B cell (primary cell): ENCODE results near the gene CREB5. TPM values are rescaled to one million over a fixed set of nuclear protein-coding genes. Genes with fewer than 3 reads are reported as not detected.

Source experiments
- ATAC-seq: fragments of 200-7000 bp; cut with Tn5 transposase; one replicate; pipeline ENCODE4 v1.10.0; 2021; ENCODE audit warnings: low read depth, mild to moderate bottlenecking, moderate number of reproducible peaks, moderate library complexity
- CTCF ChIA-PET: fragments of 350-600 bp; sonication (Branson Sonifier 250); formaldehyde crosslinking; loops from one replicate; lab custom pipeline; 2021; ENCODE audit warnings: antibody characterized with exemption, inconsistent platforms; lab: Charles Lee
- POLR2A ChIA-PET: fragments of 350-600 bp; sonication (Branson Sonifier 250); formaldehyde crosslinking; loops from one replicate; lab custom pipeline; 2021; ENCODE audit warnings: antibody characterized with exemption; lab: Charles Lee
- DNase-seq: peaks from one replicate; pipeline ENCODE4 v3.0.0; 2013
- H2AFZ ChIP-seq: 2 replicates; pipeline ENCODE4 v1.6.1; 2012; ENCODE audit warnings: mild to moderate bottlenecking, low read depth, low read length; ENCODE audit not compliant: insufficient read depth, poor library complexity, severe bottlenecking
- H3K27ac ChIP-seq, 2 donors: 1 replicate in 1 of 2; 2 replicates in 1 of 2; pipeline ENCODE4 v1.5.1; 2012 to 2013; ENCODE audit warnings: low read length in 2 of 2, mild to moderate bottlenecking in 2 of 2, moderate library complexity in 1 of 2
- H3K27me3 ChIP-seq, 4 experiments: fragments of 200-600 bp in 1 of 4; sonication (generic) in 1 of 4; replicated peaks in 1 of 4; 1 replicate in 2 of 4; 2 replicates in 2 of 4; pipeline versions ENCODE4 v1.6.1 to v1.7.0; 2013 to 2016; ENCODE audit warnings: low read length in 3 of 4, mild to moderate bottlenecking in 2 of 4, mixed read lengths in 1 of 4, moderate library complexity in 1 of 4; ENCODE audit not compliant: insufficient read depth in 4 of 4, control insufficient read depth in 3 of 4; ENCODE audit errors: control extremely low read depth in 1 of 4
- H3K36me3 ChIP-seq, 2 experiments: replicated peaks in 1 of 2; 1 replicate in 1 of 2; 2 replicates in 1 of 2; pipeline versions ENCODE4 v1.6.1 to v1.7.1; 2013; ENCODE audit warnings: low read length in 1 of 2; ENCODE audit not compliant: insufficient read depth in 2 of 2, control insufficient read depth in 1 of 2; ENCODE audit errors: control extremely low read depth in 1 of 2, extremely low read depth in 1 of 2
- H3K4me1 ChIP-seq, 2 donors: fragments of 200-600 bp in 1 of 2; sonication (generic) in 1 of 2; 1 replicate in 1 of 2; 2 replicates in 1 of 2; pipeline versions ENCODE4 v1.5.1 to v1.6.1; 2013 to 2017; ENCODE audit warnings: low read length in 2 of 2; ENCODE audit not compliant: control insufficient read depth in 2 of 2, insufficient read depth in 2 of 2
- H3K4me2 ChIP-seq: replicated peaks from 2 replicates; pipeline ENCODE3; 2012; ENCODE audit warnings: mild to moderate bottlenecking, low read depth, low read length; ENCODE audit not compliant: poor library complexity, severe bottlenecking
- H3K4me3 ChIP-seq, 5 experiments: fragments of 200-600 bp in 1 of 5; sonication (generic) in 1 of 5; 1 replicate in 3 of 5; 2 replicates in 2 of 5; pipeline versions ENCODE4 v1.5.1 to v1.7.0; 2011 to 2016; ENCODE audit warnings: low read length in 4 of 5, mild to moderate bottlenecking in 4 of 5, low read depth in 2 of 5, control low read depth in 1 of 5, moderate library complexity in 1 of 5; ENCODE audit not compliant: insufficient read depth in 1 of 5; ENCODE audit errors: control extremely low read depth in 1 of 5, extremely low read depth in 1 of 5
- H3K79me2 ChIP-seq: fragments of 200-600 bp; sonication (generic); one replicate; pipeline ENCODE4 v1.6.0; 2016; ENCODE audit warnings: low read length; ENCODE audit not compliant: control insufficient read depth, insufficient read depth
- H3K9ac ChIP-seq: fragments of 200-600 bp; sonication (generic); 2 replicates; pipeline ENCODE4 v1.6.1; 2017; ENCODE audit warnings: mild to moderate bottlenecking, low read length, moderate library complexity
- H3K9me3 ChIP-seq, 3 donors: one replicate each; pipeline versions ENCODE4 v1.6.1 to v1.7.1; 2013; ENCODE audit warnings: low read length in 2 of 3; ENCODE audit not compliant: control insufficient read depth in 2 of 3, insufficient read depth in 1 of 3; ENCODE audit errors: control extremely low read depth in 1 of 3
- H4K20me1 ChIP-seq: 2 replicates; pipeline ENCODE4 v1.6.0; 2012; ENCODE audit warnings: mild to moderate bottlenecking, low read length; ENCODE audit not compliant: insufficient read depth, control insufficient read depth, poor library complexity, severe bottlenecking
- H3K27ac Mint-ChIP-seq: one replicate; pipeline ENCODE4 v1.8.0; 2021; ENCODE audit warnings: mixed read lengths
- H3K27me3 Mint-ChIP-seq: one replicate; pipeline ENCODE4 v1.8.0; 2021; ENCODE audit warnings: mixed read lengths
- H3K4me1 Mint-ChIP-seq: one replicate; pipeline ENCODE4 v1.8.0; 2021; ENCODE audit warnings: mixed read lengths
- H3K4me3 Mint-ChIP-seq: one replicate; pipeline ENCODE4 v1.8.0; 2021; ENCODE audit warnings: mixed read lengths
- H3K9me3 Mint-ChIP-seq: one replicate; pipeline ENCODE4 v1.8.0; 2022; ENCODE audit warnings: mixed read lengths; ENCODE audit not compliant: insufficient read depth
- CTCF ChIP-seq: fragments of 200-600 bp; IDR thresholded peaks from one replicate; pipeline ENCODE4 v1.8.0; 2022; ENCODE audit warnings: antibody characterized with exemption, mild to moderate bottlenecking
- EZH2 ChIP-seq: IDR thresholded peaks from 2 replicates; pipeline ENCODE4 v1.6.1; 2012; ENCODE audit warnings: borderline replicate concordance, low read depth, mild to moderate bottlenecking, moderate library complexity, low read length; ENCODE audit not compliant: insufficient read depth, poor library complexity, severe bottlenecking
- WGBS: methylation state at CpG from one replicate; pipeline ENCODE4 v1.1.5; 2013; ENCODE audit warnings: missing lambda C conversion rate; ENCODE audit not compliant: insufficient coverage; 5-methylcytosine and 5-hydroxymethylcytosine counted together
- intact Hi-C: fragments of 100-400 bp; cut with micrococcal nuclease; formaldehyde crosslinking; loops from one replicate; pipeline ENCODE4 v1.10.0; 2022
- polyA plus RNA-seq: library from polyadenylated mRNA; depleted of rRNA; stranded (reverse); fragments of >200 nt; gene quantifications from 2 replicates; pipeline ENCODE4 v1.2.3, GENCODE V29; 2012
- total RNA-seq, 2 donors: library from RNA; stranded (reverse); fragments of 120-200 nt in 1 of 2; gene quantifications; 1 replicate in 1 of 2; 2 replicates in 1 of 2; pipeline versions ENCODE4 v1.2.3 to v1.2.4, GENCODE V29; 2013 to 2022

CREB5 gene
- total and polyA plus RNA-seq, 2 donors (not counting 1 experiment from before 2014, with no cell fraction given), result 0.05 to 0.95 TPM

GRCh38 chr7:28554802-28555471 is 142.6 kb downstream of the CREB5 start:
- Histone ChIP-seq H3K27ac (no peak overlapping the region), H4K20me1 (no peaks in the 10 kb centered on the region), H3K9ac (no peak overlapping the region), H3K4me3 (no peak overlapping the region), H2AFZ (no peak overlapping the region), H3K27me3 (peaks cover 0 to 6% (median 1%) of the 10 kb centered on the region in 4 experiments), H3K9me3 (no peaks in the 10 kb centered on the region), H3K36me3 (no peaks in the 10 kb centered on the region), H3K4me2 (no peak overlapping the region), H3K4me1 (no peaks in the 10 kb centered on the region), H3K79me2 (no peaks in the 10 kb centered on the region)
- intact Hi-C loops, result no loop called here
- TF ChIP-seq CTCF, result no peak
- TF ChIP-seq EZH2, result no peak
- Mint-ChIP-seq H3K4me3 (no peak overlapping the region), H3K9me3 (no peaks in the 10 kb centered on the region), H3K4me1 (no peaks in the 10 kb centered on the region), H3K27me3 (peaks cover 22% of the 10 kb centered on the region), H3K27ac (no peak overlapping the region)
- no CpG with 5 or more reads among the region's 4 CpGs for WGBS
- POLR2A ChIA-PET, result no interaction called here
- DNase-seq, result no peak
- CTCF ChIA-PET, result no interaction called here
- no peak for ATAC-seq

- Histone ChIP-seq H3K4me1 (no peaks in the 10 kb centered on the region), H4K20me1 (no peaks in the 10 kb centered on the region), H2AFZ (no peak overlapping the region), H3K27me3 (peaks cover 0 to 6% (median 1%) of the 10 kb centered on the region in 4 experiments), H3K4me3 (no peak overlapping the region), H3K36me3 (no peaks in the 10 kb centered on the region), H3K27ac (no peak overlapping the region), H3K79me2 (no peaks in the 10 kb centered on the region), H3K9ac (no peak overlapping the region), H3K9me3 (no peaks in the 10 kb centered on the region), H3K4me2 (no peak overlapping the region)
- H3K4me1 Mint-ChIP-seq, result no peaks in the 10 kb centered on the region
- H3K27me3 Mint-ChIP-seq, result peaks cover 19% of the 10 kb centered on the region
- 91% methylated on average over 6 of the region's 8 CpGs for WGBS
- DNase-seq (no peak), ATAC-seq (no peak)
- H3K4me3 Mint-ChIP-seq, result no peak overlapping the region
- no peak overlapping the region for H3K27ac Mint-ChIP-seq
- no peaks in the 10 kb centered on the region for H3K9me3 Mint-ChIP-seq
- intact Hi-C loops, result no loop called here
- ChIA-PET CTCF (no interaction called here), POLR2A (no interaction called here)
- no peak for TF ChIP-seq EZH2
- TF ChIP-seq CTCF, result no peak
Observed at GRCh38 chr7:28556025-28556424, 143.7 kb downstream of the CREB5 start.
